ENCODE results near the gene DHFR2. TPM values are rescaled to one million over a fixed set of nuclear protein-coding genes. Genes with fewer than 3 reads are reported as not detected.
"Not testable (repeated sequence)": the region's sequence is repeated elsewhere in the genome, so short reads cannot be mapped to it uniquely, and the experiment has no call there.

DHFR2 gene
- total RNA-seq: 1.5 and 2.4 TPM in 2 replicates

DNA sequence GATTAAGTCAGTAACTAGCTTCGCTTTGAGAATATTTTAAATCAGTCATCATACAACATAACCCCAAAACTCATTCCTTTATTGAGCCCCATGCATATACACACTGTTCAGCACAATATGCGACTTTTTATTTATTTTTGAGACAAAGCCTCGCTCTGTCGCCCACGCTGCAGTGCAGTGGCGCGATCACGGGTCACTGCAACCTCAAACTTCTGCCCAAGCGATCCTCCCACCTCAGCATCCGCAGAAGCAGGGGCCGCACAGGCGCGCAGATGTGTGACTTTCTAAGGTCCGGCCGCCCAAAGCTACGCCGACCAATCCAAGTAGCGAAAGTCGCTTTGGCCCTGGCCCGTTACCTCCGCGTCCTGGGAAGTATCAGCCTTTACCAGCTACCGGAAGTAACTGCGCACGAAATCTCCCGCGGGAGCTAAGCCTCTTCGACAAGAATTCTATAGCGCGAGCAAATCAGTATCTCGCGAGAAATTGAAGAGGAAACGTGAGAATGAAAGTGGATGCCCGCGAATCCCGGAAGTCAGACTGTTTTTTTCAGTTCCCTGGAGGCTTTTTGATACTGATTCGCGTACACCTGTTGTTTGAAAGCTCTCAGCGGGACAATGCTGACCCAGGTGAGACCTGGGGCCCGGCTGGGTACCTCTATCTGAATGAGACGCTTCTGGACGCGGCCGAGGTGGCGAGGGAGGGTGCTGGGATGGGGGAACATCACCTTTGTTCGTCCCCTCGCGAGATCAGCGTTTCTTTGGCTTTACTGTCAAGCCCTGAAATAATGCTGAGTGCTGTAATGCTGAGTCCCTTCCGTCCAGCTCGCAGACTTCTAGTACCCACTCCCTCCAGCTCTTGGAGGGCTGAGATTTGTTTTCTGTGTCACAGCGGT is at the start of gene DHFR2, which contains the start of gene NSUN3:
DHFR2 (minus strand) TSS at position 404 of the 892 bp plus-strand sequence. CDS start 1,405 bp downstream, outside the sequence.
NSUN3 (plus strand) TSS at position 549 of the 892 bp plus-strand sequence; CDS start at position 615, 66 bp downstream.
- peak; percentile 98 for DNase-seq (ENCODE audit: low read depth in 2 of 2)

DNA sequence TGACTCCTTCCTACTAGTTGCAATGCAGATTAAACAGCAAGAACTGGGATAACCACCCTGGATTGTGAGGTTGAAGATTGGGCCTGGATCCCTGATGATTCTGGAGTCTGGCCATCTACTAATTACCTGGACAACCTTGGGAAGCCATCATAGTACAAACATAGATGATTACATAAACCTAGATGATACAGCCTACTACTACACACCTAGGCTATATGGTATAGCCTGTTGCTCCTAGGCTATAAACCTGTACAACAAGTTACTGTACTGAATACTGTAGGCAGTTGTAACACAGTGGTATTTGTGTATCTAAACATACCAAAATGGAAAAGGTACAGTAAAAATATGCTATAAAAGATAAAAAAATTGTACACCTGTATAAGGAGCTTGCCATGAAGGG is 48.1 kb upstream of the DHFR2 start:
- DNase-seq (ENCODE audit: low read depth in 2 of 2): no peak

DNA sequence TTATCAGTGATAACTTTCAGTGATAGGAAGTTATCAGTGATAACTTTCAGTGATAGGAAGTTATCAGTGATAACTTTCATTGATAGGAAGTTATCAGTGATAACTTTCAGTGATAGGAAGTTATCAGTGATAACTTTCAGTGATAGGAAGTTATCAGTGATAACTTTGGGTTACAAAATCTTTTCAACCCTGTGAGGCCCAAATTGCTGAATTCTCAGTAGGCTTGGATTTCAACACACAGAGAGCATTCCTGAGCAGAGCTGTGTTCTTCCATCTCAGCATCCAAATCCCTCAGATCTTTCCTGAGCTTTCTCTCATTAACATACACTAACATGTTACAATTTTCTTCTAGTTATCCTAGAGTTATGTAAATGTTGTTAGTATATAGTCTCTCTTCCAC is 47.5 kb upstream of the DHFR2 start:
- DNase-seq (ENCODE audit: low read depth in 2 of 2): not testable (repeated sequence)

DNA sequence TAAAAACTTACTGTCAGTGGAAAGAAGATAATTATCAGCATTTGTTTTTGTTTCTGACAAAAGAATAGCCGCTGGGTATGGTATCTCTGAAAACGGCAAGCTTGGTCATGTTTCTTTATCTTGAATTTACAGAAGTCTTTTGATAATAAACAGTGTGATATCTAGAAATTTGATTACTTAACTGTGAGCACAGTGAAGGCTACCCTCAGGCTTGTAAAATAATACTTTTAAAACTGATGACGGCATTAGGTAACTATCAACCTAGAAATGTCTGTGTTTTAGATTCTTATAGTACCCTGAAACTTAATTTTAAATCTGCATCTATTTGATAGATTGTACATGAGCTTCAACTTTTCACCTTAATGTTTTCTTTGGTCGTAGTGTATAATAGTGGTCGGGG is 43.6 kb upstream of the DHFR2 start:
- DNase-seq (ENCODE audit: low read depth in 2 of 2): no peak

DNA sequence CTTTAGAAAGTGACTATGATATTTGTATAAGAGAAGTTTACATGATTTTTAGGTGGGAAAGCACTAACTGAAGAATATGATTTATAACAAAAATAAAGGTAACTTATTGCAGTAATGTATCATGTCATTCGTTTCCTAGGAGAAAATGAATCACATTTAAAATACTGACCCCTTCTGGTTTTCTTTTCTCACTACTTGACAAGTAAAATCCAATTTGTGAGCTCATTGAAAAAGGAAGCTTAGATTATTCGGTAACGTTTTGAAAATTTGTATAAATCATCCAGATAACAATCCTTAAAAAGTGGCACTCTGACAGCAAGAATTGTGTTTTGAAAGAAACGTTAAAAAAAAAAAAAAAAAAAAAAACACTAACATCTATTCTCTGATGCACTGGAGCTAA is 39.1 kb upstream of the DHFR2 start:
- DNase-seq (ENCODE audit: low read depth in 2 of 2): peak; percentile 18 to 28

DNA sequence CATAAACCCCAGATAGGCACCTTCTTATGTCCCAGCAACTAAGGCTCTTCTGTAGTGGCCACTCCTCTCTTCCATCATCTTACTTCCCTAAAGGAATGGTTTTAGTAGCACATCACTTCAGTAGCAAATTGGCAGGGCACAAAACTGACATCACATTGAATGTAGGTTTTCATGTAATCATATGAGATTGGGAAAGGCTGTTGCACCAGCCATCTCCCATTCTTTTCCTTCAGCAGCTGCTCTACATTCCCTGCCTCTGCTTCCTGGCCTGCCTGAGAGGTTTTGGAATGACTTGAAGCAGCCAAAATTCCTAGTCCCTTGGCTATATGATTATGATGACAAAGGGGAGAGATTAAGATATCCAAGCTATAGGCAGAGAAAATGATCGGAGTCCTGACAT is 36.6 kb upstream of the DHFR2 start:
- no peak for DNase-seq (ENCODE audit: low read depth in 2 of 2)

DNA sequence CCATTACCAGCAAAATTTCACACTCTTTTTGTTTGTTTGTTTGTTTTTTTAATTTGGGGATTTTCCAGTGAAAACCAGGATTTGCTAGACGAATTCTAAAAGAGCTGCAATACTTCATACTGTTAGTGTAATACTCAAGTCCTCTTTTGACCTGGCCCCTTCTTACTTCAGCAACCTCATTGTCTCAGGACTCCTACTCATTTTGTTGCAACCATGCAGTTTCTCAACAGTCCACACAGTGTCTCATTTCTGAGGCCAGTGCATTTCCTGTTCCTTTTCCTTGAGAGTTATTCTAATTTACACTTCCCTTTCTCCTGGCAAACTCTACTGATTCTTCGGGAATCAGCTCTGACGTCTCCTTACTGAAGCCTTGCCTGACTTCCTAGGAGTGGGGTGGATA is 35.7 kb upstream of the DHFR2 start:
- DNase-seq (ENCODE audit: low read depth in 2 of 2): peak in 1 of 2 donors; percentile 48

DNA sequence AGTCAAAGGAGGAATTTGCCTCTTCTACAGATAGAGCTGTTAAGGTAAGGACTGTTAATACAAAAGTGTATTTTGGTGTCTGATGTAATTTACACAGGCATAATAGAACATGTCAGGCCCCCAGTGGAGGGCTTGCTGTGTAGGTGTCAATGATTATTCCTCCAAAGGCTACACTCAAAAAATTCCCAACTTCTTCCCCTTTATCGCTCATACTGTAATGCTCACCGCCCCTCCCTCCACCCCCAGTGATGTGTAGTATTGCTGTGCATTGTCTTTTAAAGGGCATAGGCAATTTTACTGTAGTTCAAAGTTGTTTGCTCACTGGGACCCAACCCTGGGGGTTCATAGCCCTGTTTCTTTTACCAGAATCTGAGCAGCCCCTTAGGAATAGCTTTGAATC is 32.4 kb upstream of the DHFR2 start:
- DNase-seq (ENCODE audit: low read depth in 2 of 2): no peak

DNA sequence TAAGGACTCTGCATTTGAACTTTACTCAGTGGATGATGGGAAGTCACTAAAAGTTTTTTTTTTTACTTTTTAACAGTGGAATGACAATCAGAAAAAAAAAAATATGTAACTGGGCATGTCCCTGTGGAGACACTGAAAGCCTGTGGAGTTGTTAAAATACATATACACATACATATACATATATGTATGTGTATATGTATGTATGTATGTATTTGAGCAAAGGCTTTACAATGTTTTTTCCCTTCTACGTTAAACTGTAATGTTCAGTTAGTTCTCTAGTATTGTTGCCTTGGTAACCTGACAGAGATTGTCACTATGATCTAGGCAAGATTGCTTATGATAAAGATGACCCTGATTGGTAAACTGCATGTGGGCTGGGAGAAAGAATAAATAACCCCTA is 30.4 kb upstream of the DHFR2 start:
- no peak for DNase-seq (ENCODE audit: low read depth in 2 of 2)

DNA sequence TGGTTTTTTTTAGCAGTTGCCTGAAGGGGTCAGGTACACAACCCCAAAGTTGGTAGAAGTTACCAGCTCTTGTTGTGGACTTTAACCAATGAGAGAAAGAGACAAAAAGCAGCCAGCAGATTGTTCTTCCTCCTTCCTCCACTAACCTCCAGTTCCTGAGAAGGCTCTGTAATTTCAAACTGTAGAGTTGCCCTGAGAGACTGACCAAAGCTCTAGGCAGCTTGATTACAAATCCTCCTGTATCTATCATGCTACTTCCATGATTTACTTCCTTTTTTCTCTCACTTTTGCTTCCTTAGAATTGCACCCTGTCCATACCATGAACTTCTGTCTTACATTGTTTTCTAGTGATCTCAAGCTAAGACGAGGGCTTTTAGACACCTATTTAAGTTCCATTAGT is 29.4 kb upstream of the DHFR2 start:
- DNase-seq (ENCODE audit: low read depth in 2 of 2): no peak

DNA sequence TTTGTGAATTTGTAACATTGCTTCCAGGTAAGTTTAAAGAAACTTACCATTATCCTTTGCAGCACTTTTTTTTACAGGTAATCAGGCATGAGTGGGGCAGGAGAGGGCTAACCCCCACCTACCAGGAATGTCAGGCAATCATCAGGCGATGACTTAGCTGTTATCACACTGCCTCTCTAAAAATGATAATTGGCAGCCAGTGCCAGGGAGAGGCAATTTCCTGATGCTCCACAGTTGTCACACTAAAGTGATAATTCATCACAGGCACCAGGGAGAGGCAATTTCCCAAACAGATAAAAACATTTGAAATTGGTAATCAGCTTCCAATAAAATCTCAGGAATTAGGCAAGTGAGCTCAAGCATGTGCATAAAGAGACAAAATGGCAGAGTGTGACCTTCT is 26.4 kb upstream of the DHFR2 start:
- DNase-seq (ENCODE audit: low read depth in 2 of 2): no peak

DNA sequence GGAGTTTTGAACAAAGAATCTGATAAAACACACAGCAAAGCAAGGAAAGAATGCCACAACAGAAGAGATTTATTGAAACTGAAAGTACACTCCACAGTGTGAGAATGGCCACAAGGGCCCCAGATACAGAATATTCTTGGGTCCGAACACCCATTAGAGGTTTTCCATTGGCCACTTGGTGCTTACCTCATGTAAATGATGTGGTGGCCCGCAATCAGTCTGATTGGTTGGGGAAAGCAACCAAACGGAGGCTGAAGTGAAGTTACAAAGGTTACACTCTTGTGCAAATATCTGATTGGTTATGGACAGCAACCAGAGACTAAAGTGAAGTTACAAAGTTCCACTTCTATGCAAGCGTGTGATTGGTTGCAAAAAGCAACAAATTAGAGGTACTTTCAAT is 20.5 kb upstream of the DHFR2 start:
- no peak for DNase-seq (ENCODE audit: low read depth in 2 of 2)

DNA sequence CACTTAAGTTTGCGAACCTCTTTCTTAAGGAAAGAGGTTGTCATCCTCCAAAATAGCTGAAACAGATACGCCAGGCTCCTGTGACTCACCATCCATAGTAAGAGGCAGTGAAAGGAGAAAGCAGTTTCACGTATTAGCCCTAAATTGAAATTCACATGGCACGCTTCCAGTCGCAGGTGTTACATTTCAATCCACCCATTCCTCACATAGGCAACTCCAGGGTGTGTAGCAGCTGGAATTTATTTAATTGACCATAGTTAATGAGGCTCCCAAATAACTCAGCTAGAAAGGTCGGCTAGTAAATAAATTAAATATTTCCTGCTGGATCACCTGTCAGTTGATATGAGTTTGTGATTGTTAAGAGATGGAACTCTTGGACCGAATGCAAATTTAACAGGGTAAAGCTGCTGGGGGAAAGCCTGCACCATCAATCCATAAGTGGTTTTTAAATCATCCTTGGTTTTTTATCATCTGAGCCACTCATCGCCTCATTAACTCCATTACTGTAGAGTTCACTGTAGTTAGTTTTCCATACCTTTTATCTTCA is 19.7 kb upstream of the DHFR2 start:
- DNase-seq (ENCODE audit: low read depth in 2 of 2): no peak

DNA sequence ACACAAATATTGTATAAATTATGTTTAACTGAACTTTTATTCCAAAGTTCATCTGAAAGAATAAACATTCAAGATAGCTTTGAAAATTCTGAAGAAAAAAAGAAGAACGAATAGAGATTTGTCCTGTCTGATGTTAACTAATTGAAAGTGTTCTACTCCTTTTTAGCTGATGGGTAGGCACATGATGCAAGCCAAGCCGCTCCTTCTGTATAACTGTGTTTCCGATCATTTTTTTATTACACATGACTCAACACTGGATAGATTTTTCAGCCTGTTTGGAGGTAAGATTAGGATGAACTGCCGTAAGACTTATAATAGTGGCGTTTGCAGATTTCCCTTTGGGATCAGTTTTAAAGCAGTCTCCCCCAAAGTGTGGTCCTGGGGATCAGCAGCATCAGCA is 19.2 kb upstream of the DHFR2 start:
- DNase-seq (ENCODE audit: low read depth in 2 of 2): no peak

DNA sequence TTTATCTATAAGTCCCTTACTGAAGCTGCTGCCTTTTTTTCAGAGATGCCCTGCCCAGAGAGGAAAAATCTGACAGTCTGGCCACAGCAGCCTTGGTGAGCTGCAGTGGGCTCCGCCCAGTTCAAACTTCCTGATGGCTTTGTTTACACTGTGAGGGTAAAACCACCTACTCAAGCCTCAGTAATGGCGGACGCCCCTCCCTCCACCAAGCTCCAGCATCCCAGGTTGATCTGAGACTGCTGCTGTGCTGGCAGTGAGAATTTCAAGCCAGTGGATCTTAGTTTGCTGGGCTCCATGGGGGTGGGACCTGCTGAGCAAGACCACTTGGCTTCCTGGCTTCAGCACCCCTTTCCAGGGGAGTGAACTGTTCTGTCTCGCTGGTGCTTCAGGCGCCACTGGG is 17.8 kb upstream of the DHFR2 start:
- not testable (repeated sequence) for DNase-seq (ENCODE audit: low read depth in 2 of 2)

DNA sequence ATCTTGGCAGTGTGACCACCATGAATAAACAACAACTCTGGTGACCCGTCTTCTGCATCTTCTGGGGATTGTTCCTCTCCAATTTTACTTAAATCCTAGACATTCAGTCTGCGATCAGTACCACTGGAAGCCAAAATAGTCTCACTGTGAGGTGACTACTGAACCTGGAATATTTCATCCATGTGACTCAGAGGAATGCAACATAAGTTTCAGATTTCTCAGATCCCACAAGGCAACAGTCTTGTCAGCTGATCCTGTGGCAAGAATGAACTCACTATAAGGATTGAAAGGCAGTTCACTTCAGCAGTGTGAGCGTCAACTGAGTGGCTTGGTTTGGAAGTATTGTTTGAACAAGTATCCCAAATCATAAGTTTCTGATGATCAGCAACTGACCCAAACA is 13.3 kb upstream of the DHFR2 start:
- DNase-seq (ENCODE audit: low read depth in 2 of 2): no peak

DNA sequence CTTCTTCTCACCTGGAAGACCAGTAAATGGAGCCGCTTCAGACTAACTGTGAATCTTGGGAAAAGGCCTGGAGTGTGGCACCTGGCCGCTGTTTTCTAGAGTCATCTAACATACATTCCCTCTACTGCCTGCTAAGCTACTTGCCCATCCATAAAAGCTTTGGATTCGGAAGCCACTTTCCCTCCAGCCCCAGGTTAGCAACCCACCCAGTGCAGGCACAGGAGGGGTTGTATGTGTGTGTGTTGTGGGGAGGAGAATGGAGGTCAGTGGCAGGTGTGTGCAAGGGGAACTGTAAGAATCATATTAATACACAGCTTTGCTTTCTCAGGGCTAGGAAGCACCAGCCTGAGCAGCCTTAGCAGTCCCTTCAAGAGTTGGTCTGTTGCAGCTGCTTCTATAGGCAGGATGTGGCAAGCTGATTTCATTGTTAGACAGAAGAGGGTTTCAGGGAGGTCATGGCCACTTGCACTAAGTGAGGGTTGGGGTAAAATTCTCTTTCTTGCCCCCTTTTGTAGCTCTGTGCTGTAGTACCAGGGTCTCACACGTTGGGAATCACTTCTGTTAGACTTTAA is 9.1 kb upstream of the DHFR2 start:
- DNase-seq (ENCODE audit: low read depth in 2 of 2): no peak

DNA sequence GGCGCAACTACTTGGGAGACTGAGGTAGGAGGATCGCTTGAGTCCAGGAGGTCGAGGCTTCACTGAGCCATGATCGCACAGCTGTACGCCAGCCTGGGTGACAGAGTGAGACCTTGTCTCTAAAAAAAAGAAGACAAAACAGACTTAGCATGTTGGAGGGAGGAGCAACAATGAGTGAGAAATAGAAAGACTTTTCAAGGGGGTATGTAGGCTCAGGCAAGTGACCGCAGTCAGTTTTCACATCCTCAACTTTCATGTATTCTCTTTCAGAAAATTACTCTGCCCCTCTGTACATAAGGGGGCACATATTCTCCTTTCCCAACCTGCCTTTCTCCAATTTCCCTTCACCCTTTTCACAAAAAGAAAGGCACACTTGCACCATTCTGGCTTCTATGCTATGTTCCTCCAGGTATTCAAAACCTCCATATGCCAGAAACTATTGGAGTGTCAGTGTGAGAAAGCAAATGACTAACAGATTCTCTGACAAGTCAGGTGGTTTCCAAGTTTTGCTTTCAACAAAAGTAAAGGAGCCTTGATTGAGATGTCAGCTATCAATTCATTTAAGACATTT is 7.7 kb upstream of the DHFR2 start:
- DNase-seq (ENCODE audit: low read depth in 2 of 2): no peak

DNA sequence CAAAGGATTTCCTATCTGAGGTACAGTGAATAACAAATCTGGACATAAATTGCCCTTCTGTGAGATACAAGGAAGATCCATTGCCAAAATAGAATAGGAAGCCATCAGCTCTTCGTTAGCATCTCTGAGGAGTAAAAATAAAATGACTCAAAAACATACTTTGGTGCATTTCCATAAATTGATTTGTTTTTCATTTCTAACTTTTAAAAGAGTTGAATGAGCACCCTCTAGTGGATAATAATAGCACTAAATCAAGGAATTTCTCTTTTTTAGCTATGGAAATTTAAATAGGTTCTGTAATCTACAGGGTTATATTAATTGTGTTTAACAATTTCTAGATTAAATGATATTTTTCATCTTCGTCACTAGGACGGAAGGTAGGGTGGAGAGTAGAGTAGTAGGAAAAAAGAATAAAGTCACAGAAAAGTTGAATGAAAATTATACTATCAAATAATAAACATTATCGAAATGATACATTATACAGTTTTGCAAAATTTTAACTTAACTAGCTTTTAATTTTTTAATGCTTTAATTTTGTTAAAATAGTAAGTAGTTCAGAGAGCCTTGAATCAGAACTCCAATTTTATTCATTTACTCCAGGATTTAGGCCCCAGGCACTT is 6.6 kb upstream of the DHFR2 start:
- peak; percentile 22 to 44 for DNase-seq (ENCODE audit: low read depth in 2 of 2)

DNA sequence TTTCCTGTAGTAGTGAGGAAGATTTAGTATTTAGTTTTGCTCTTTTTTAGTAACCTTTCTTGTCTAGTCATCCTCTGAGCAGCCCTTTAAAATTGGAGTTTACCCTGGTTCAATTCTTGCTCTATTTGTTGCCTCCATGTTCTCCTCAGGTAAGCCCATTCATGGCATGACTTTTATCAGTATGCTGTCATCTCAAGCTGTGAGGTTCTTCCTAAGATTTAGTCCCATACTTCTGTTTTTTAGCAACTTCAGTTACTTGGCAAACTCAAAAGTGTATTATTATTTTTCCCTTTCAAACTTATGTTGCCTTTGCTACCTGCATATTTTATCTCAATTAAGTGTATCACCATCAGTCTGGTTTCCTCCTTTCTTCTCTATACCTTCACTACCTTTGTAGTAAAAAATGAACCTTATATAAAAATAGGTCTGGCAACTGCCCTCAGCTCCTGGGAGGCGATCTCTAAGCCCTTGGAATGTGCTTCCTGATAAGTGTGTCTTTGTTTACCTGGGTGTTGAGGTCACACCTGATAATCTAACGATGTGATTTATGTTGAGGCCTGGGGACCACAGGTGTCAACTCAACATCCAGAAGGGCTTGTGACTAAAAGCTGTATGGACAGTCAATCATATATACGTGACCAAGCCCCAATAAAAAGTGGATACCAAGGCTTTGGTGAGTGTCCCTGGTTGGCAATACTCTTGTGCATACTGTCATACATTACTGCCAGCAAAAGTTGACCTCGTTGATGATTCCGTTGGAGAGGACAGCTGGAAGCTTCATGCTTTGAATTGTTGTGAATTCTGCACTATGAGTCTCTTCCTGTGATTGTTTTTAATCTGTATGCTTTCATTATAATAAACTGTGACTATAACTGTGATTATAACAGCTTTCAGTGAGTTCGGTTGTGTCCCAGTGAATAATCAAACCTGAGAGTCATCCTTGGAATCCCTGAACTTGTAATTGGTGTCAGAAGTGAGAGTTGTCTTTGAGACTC is 4.1 kb upstream of the DHFR2 start:
- peak; percentile 82 to 85 for DNase-seq (ENCODE audit: low read depth in 2 of 2)
